GM12872 (cell line): ENCODE measurements around the gene ACP7.

ENCODE experiments used
- TF ChIP-seq, protein P1 (sequence below): IDR thresholded peaks from 3 replicates; pipeline ENCODE4 v1.5.1; 2011; ENCODE audit warnings: low read depth, mild to moderate bottlenecking, low read length, moderate library complexity; ENCODE audit not compliant: insufficient read depth

ACP7 gene

DNA sequence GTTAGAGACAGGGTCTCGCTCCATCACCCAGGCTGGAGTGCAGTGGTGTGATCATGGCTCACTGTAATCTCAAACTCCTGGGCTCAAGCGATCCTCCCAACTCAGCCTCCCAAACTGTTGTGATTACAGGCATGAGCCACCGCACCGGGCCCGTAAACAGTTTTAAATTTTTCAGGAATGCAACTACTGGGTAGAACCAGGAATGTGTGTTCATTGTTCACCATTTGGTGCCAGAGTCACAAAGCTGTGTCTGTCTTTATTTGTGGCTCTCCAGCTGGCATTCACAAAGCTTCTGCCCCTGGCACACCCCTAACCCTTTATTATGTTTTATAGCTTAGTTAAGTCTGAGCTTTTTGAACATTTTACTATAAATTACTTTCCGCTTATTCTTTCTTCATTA lies 19.8 kb upstream of the ACP7 start:
- TF ChIP-seq, protein P1, sequence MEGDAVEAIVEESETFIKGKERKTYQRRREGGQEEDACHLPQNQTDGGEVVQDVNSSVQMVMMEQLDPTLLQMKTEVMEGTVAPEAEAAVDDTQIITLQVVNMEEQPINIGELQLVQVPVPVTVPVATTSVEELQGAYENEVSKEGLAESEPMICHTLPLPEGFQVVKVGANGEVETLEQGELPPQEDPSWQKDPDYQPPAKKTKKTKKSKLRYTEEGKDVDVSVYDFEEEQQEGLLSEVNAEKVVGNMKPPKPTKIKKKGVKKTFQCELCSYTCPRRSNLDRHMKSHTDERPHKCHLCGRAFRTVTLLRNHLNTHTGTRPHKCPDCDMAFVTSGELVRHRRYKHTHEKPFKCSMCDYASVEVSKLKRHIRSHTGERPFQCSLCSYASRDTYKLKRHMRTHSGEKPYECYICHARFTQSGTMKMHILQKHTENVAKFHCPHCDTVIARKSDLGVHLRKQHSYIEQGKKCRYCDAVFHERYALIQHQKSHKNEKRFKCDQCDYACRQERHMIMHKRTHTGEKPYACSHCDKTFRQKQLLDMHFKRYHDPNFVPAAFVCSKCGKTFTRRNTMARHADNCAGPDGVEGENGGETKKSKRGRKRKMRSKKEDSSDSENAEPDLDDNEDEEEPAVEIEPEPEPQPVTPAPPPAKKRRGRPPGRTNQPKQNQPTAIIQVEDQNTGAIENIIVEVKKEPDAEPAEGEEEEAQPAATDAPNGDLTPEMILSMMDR = no peak

DNA sequence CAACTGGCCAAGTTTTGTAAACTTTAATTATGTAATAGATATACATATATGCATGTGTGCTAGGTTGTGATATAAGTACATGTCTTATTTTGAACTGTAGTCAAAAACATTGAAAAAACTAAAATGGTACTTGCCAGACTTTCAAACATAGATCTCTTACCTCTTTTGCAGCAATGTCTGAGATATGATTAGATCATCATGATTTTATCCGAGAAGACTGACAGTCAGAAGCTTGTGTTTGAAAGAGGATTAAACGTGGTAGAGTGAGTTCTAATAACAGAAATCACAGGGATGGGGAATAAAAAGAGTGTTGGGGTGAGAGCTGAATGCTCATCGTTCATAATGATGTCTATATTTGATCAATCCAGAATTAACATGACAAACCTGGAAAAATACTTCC lies 18.2 kb upstream of the ACP7 start:
- TF ChIP-seq, protein P1 = no peak

GRCh38 chr19:39067104-39067503 lies 17.1 kb upstream of the ACP7 start:
- TF ChIP-seq, protein P1 = no peak

GRCh38 chr19:39070888-39071287 lies 13.3 kb upstream of the ACP7 start:
- TF ChIP-seq, protein P1 = no peak

DNA sequence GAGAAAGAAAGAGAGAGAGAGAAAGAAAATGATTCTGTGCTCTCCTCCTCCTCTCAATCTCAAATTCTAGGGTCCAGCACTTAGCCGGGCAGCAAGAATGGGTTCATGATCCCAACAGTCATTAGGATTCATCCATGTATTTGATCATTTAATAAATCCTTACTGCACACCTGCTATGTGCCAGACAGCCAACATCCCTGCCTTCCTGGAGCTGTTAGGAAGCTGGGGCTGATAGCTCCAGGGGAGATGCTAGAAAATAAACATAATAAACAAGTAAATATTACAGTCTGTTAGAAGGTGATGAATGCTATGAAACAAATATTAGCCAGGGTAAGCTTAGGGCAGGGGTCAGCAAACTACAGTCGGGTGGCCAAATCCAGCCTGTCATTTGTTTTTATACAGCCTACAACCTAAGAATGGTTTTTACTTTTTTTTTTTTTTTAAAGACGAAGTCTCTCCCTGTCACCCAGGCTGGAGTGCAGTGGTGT lies 9.9 kb upstream of the ACP7 start:
- TF ChIP-seq, protein P1 = no peak

DNA sequence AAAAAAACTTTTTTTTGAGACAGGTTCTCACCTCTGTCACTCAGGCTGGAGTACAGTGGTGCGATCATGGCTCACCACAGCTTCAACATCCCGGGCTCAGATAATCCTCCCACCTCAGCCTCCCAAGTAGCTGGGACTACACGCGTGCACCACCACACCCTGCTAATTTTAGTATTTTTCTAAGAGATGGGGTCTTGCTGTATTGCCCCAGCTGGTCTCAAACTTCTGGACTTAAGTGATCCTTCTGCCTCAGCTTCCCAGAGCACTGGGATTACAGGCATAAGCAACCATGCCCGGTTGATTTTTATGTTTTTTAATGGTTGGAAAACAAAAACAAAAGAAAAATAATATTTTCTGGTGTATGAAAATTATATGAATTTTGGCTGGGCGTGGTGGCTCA lies 9.2 kb upstream of the ACP7 start:
- TF ChIP-seq, protein P1 = no peak

DNA sequence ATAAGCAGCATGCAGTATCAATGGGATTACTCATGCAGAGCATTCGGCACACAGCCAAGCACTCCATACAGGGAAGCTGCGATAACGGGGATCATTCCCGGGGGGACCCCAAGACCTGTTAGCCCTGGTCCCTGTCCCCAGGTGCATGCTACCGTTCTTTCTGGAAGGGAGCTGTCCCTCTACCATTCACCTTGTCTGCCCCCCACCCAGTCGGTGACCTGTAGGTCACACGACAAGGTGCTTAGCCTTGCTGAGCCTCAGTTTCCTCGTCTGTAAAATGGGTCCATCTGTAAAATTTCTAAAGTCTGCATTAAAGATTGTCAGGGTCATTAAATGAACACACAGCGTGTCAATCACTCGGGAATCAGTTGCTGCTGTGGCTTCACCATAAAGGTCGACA lies 6.8 kb upstream of the ACP7 start:
- TF ChIP-seq, protein P1 = no peak
